Testis (tissue), 2 donors: ENCODE results near the gene IL4I1.

Experiments
- POLR2A ChIP-seq: fragments of 450-650 bp; IDR thresholded peaks from one replicate; pipeline ENCODE4 v1.6.1; 2017; ENCODE audit warnings: antibody characterized with exemption, mild to moderate bottlenecking, moderate library complexity
- TF ChIP-seq, protein P1 (sequence below), 3 experiments: fragments of 450-650 bp in 2 of 3; fragments of 200-600 bp in 1 of 3; sonication (generic) in 1 of 3; IDR thresholded peaks; one replicate each; pipeline ENCODE4 v1.5.1; 2016 to 2019; ENCODE audit warnings: antibody characterized with exemption in 3 of 3, mild to moderate bottlenecking in 2 of 3, moderate library complexity in 1 of 3

DNA sequence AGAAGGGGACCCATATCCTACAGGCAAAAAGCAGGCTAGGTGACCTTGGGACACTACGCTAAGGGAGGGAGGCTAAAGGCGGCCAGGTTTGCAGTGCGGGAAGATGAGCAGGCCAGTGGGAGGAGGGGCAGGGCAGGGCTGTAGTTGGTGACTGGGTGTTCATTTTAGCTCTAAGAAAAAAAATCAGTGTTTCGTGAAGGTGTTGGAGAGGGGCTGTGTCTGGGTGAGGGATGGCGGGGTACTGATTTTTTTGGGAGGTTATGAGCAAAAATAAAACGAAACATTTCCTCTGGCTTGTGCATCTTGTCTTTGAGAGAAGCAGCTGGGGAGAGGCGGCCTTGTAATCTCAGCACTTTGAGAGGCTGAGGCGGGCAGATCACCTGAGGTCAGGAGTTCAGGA is 37.0 kb upstream of the IL4I1 start:
- TF ChIP-seq POLR2A: no peak
- TF ChIP-seq, protein P1, sequence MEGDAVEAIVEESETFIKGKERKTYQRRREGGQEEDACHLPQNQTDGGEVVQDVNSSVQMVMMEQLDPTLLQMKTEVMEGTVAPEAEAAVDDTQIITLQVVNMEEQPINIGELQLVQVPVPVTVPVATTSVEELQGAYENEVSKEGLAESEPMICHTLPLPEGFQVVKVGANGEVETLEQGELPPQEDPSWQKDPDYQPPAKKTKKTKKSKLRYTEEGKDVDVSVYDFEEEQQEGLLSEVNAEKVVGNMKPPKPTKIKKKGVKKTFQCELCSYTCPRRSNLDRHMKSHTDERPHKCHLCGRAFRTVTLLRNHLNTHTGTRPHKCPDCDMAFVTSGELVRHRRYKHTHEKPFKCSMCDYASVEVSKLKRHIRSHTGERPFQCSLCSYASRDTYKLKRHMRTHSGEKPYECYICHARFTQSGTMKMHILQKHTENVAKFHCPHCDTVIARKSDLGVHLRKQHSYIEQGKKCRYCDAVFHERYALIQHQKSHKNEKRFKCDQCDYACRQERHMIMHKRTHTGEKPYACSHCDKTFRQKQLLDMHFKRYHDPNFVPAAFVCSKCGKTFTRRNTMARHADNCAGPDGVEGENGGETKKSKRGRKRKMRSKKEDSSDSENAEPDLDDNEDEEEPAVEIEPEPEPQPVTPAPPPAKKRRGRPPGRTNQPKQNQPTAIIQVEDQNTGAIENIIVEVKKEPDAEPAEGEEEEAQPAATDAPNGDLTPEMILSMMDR (IDR thresholded peaks at IDR 0.05): no peak
